ENCODE data around the gene KCNB1.
"Not testable (repeated sequence)": the region's sequence is repeated elsewhere in the genome, so short reads cannot be mapped to it uniquely, and the experiment has no call there.

GRCh38 chr20:49409975-49410621, 72.4 kb downstream of the KCNB1 start:
- TF ChIP-seq CTCF (conservative IDR thresholded peaks at IDR 0.05 in 1 of 2, IDR thresholded peaks at IDR 0.05 in 1 of 2; ENCODE audit: low read depth in 1 of 2, low read length in 2 of 2); EZH2 (IDR thresholded peaks at IDR 0.05; ENCODE audit: low read length, missing control alignments): not testable (repeated sequence)

Data from fibroblast of lung (primary cell).